22Rv1 (cell line): ENCODE data around the gene MINDY2.

Source experiments
- CTCF ChIP-seq: fragments of 450-650 bp; IDR thresholded peaks from 2 replicates; pipeline ENCODE4 v1.5.1; 2017; ENCODE audit warnings: mild to moderate bottlenecking
- ZFX ChIP-seq: fragments of 450-650 bp; IDR thresholded peaks from 2 replicates; pipeline ENCODE4 v1.6.1; 2017; ENCODE audit warnings: antibody characterized with exemption, borderline replicate concordance

DNA sequence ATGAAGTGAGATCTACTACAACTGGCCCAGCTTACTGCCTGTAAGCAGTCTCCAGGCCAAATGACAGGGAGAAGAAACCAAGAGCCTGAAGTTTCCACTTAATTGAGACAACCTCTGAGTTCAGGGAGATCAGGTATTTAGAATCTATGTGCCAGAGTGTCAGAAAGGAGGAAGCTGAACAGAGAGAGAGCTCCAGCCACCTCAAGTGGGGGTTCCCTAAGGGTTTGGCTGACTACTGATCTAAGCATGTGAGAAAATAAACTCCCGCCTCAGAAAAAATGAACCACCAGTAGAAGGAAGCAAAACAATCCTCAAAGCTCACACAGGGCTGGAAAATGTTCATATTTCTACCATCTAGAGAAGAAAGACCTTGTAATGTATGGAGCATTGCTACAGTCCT, 46.6 kb upstream of the MINDY2 start:
- TF ChIP-seq CTCF: no peak
- TF ChIP-seq ZFX: no peak
